GM20431 (cell line): Measurements from ENCODE around the gene ARSK.

Experiments
- in situ Hi-C: fragments of 300-500 bp; cut with MseI, MboI; formaldehyde crosslinking; loops from one replicate; pipeline ENCODE4 v1.15.0; 2020; ENCODE audit warnings: low sequenced_read_pairs; ENCODE audit not compliant: unreplicated experiment

The ARSK gene

DNA sequence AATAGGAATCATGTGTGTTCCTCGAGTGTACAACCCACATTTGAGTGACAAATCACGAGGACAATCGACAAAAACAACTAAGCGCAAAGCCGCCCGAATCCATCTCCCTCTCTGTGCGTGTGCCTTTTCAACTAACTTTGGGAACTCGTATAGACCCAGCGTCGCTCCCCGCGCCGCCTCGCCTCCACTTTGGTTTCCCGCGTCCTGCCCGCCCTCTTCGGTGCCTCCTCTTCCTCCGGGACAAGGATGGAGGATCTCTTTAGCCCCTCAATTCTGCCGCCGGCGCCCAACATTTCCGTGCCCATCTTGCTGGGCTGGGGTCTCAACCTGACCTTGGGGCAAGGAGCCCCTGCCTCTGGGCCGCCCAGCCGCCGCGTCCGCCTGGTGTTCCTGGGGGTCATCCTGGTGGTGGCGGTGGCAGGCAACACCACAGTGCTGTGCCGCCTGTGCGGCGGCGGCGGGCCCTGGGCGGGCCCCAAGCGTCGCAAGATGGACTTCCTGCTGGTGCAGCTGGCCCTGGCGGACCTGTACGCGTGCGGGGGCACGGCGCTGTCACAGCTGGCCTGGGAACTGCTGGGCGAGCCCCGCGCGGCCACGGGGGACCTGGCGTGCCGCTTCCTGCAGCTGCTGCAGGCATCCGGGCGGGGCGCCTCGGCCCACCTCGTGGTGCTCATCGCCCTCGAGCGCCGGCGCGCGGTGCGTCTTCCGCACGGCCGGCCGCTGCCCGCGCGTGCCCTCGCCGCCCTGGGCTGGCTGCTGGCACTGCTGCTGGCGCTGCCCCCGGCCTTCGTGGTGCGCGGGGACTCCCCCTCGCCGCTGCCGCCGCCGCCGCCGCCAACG, 65.3 kb downstream of the ARSK start, which contains the start of gene GPR150:
Gene GPR150, plus strand, starts transcription at position 58 of the 840 bp plus-strand sequence. Its CDS starts 189 bp downstream, at position 247.
- in situ Hi-C loops, result no loop called here

DNA sequence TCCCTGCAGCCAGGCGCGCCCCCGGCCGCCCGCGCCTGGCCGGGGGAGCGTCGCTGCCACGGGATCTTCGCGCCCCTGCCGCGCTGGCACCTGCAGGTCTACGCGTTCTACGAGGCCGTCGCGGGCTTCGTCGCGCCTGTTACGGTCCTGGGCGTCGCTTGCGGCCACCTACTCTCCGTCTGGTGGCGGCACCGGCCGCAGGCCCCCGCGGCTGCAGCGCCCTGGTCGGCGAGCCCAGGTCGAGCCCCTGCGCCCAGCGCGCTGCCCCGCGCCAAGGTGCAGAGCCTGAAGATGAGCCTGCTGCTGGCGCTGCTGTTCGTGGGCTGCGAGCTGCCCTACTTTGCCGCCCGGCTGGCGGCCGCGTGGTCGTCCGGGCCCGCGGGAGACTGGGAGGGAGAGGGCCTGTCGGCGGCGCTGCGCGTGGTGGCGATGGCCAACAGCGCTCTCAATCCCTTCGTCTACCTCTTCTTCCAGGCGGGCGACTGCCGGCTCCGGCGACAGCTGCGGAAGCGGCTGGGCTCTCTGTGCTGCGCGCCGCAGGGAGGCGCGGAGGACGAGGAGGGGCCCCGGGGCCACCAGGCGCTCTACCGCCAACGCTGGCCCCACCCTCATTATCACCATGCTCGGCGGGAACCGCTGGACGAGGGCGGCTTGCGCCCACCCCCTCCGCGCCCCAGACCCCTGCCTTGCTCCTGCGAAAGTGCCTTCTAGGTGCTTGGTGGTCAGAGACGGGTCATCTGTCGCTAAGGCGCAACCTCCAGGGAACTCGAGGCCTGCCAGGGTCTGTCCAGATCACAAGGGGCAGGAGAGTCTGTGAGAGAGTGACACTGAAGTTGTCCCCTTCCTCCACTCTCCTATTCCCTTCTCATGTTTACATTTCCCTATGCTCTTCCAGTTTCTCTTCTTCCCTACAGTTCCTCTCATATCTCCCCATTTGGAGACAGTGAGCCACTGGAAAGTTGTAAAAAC, 66.3 kb downstream of the ARSK start:
- in situ Hi-C loops, result no loop called here

DNA sequence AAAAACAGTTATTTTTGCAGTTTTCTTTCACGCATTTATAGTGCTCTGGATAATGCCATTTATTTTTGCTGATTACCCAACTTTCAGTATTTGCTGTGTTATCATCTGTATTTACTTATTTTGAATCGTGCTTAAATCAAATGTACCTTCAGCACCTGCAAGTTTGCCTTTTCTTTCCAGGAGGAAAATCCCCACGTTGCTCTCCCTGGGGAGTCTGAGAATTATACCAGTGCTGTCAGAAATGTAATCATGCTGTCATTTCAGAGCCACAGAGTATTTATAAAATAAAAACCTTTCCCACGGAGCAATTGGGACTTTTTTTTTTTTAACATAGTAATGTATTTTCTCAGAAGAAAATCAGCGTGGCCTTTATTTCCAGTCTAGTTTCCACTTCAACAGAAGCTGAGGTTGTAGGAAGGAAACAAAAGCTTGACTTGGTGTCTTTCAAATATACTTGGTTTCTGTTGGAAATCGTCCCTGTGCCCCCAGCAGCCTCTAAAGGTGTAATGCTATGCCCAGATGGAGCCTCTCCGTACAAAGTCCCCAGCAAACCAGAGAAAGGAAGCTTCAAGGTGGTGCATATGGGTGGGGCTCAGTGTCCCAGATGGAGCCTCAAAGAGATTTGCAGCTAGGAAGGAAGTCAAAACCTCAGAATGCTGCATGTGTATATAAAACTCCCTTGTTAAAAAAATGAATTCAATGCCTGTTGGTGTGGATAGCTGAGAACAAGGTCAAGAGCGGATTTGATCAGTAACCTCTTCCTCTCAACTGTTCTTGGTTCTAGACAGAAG, 67.1 kb downstream of the ARSK start:
- in situ Hi-C loops, result no loop called here

DNA sequence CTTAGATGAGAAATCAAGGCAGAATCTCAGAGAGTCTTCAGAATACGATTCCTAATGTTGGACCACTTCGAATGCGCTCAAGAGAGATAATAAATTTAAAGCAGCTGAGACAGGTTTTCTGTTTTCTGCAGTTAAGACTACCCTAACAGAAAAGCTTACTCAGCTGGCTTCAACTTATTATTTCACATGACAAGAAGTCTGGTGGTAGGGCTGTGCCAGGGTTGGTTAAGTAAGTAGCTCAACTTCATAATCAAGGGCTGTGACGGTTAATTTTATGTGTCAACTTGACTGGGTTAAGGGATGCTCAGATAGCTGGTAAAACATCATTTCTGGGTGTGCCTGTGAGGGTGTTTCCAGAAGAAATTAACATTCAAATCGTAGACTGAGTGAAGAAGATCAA, 68.8 kb downstream of the ARSK start:
- in situ Hi-C loops, result no loop called here

DNA sequence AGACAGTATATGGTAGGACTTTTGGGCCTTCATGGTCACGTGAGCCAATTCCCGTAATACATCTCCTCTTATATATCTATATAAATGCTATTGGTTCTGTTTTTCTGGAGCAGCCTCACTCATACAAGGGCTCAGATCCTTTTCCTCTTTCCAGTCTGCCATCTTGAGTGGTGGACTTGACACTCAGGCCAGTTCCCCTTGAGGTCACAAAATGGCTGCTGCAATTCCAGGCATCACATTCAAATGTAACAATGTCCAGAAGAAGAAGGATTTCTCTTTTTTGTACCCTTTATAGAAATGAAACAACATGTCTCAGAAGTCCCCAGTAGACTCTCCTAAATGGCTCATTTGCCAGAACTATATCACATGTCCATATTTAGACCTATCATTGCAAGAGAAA, 69.5 kb downstream of the ARSK start:
- in situ Hi-C loops, result no loop called here

DNA sequence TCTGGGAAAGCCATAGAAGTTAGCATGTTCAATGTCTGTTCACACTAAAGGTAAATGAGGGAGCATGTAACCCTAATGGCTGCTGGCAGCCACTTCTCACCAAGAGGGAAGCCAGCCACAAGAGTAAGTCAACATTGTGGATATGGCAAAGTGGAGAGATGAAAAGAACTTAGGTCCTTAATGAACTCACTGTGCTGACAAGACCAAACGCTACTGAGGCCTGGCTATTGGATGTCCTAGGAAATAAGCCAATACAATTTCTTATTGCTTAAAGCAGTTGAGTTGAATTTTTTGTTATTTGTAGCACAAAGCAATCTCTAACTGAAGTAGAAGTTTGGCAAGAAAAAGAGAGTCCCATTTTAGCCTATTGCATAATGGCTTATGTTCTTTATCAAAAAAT, 71.8 kb downstream of the ARSK start:
- in situ Hi-C loops, result loop anchor here (25.0 kb wide), 1 partner anchor 211 kb away; no protein-coding TSS in a partner anchor

DNA sequence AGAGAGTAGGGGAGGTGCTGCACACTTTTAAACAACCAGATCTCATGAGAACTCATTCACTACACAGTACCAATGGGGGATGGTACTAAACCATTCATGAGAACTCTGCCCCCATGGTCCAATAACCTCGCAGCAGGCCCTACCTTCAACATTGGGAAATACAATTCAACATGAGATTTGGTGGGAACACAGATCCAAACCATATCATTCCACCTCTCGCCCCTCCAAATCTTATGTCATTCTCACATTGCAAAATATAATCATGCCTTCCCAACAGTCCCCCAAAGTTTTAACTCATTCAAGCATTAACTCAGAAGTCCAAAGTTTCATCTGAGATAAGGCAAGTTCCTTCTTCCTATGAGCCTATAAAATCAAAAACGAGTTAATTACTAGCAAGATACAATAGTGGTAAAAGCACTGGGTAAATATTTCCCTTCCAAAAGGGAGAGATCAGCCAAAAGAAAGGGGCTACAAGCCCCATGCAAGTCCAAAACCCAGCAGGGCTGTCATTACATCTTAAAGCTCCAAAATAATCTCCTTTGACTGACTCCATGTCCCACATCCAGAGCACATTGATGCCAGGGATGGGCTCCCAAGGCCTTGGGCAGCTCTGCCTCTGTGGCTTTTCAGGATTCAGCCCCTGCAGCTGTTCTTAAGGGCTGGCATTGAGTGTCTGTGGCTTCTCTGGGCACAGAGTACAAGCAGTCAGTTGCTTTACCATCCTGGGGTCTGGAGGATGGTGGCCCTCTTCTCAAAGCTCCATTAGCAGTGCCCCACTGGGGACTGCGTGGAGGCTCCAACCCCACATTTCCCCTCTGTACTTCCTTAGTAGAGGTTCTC, 73.3 kb downstream of the ARSK start:
- in situ Hi-C loops, result loop anchor here (25.0 kb wide), 1 partner anchor 209 kb away; no protein-coding TSS in a partner anchor

DNA sequence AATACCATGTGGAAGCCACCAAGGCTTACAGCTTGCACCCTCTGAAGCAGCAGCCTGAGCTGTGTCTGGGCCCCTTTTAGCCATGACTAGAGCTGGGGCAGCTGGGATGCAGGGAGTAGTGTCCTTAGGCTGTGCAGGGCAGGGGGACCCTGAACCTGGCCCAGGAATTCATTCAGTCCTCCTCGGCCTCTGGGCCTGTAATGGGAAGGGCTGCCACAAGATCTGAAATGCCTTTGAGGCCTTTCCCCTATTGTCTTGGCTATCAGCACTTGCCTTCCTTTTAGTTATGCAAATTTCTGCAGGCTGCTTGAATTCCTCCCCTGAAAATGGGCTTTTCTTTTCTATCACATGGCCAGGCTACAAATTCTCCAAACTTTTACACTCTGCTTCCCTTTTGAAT, 74.0 kb downstream of the ARSK start:
- in situ Hi-C loops, result loop anchor here (25.0 kb wide), 1 partner anchor 208 kb away; no protein-coding TSS in a partner anchor

DNA sequence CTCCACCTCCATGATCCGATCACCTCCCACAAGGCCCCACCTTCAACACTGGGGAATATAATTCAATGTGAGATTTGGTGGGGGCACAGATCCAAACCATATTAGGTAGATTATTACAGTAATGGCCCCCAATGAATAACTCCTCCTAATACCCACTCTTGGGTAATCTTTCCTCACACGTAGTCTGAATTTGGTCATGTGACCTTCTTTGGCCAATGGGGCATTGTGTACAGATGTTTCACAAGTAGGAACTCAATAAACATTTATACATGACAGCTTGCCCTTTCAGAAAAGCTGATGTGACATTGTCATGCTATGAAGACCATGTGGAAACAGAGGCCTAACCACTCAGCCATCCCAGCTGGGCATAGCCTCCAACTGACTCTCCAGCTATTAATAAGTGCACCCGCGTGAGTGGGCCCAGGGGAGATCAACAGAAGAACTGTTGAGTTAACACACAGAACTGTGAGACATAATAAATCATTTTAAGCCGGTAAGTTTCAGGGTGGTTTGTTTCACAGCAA, 75.6 kb downstream of the ARSK start:
- in situ Hi-C loops, result loop anchor here (25.0 kb wide), 1 partner anchor 207 kb away; no protein-coding TSS in a partner anchor

DNA sequence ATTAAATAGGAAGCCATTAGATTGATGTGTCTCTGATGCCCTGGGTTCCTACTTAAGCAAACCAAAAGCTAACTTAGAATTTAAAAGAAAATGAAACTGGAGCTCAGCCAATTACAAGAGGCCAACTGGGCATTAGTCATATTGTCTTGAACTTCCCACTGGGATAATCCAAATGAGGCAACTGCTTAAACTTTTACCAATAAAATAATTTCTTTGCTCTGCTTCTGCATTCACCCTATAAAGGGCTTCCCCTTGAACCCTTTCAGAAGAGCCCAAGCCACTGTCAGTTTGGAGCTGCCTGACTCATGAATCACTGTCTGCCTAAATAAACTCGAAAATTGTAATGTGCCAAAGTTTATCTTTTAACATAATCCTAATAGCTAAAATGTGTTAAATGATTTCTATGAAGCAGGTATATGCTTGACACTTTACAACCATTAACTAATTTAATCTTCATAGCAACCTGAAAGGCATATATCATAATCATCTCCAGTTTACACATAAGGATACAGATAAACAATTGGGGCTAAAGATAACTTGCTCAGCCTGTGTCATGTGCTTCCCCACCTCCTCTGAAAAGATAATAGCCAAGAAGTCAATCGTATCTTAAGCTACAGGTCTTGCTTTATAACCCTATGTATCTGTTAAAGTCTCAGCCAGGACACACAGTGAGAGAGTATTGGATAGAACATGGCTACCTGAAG, 76.5 kb downstream of the ARSK start:
- in situ Hi-C loops, result loop anchor here (25.0 kb wide), 1 partner anchor 206 kb away; no protein-coding TSS in a partner anchor

DNA sequence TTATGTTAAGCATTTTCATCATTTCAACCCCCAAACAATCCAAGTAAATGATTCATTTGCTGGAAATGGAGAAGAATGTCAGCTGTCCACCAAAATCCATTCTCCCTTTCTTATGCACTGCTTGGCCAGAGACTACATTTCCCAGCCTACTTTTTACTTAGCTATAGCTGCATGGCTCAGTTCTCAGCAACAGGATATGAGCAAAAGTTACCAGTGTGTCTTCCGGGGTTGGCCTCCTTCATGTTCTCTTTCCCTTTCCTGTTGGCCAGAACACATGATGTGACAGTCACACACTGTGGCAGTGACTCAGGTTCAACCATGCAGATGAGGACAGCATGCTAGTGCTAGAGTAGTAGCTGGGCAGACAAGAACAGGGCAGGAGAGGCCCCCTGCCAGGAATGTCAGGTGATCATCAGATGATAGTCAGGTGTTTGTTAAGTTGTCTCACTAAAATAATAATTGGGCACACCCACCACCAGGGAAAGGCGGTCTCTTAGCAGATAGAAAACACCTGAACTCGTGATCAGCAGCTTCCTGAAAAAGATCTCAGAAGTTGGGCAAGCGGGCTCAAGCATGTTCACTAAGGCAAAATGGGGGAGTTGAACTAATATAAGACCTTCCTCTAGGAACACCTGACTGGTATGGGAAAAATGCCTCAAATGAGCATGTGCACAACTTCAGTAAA, 77.2 kb downstream of the ARSK start:
- in situ Hi-C loops, result loop anchor here (25.0 kb wide), 1 partner anchor 205 kb away; no protein-coding TSS in a partner anchor

DNA sequence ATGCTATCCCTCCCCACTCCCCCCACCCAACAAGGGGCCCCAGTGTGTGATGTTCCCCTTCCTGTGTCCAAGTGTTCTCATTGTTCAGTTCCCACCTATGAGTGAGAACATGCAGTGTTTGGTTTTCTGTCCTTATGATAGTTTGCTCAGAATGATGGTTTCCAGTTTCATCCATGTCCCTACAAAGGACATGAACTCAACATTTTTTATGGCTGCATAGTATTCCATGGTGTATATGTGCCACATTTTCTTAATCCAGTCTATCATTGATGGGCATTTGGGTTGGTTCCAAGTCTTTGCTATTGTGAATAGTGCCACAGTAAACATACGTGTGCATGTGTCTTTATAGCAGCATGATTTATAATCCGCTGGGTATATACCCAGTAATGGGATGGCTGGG, 78.0 kb downstream of the ARSK start:
- in situ Hi-C loops, result loop anchor here (25.0 kb wide), 1 partner anchor 204 kb away; no protein-coding TSS in a partner anchor

DNA sequence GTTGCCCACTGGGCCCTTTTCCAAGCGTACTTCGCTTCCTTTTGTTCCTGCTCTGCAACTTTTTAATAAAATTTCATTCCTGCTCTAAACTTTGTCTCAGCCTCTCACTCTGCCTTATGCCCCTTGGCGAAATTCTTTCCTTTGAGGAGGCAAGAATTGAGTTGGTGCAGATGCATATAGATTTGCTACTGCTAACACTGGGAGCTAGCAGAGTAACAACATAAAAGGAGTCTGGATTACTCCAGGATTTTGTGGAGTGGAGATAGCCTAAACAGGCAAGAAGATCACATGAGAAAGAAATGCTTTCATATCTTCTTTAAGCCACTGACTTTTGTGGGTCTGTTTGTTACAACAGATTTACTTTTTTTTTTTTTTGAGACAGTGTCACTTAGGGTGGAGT, 78.8 kb downstream of the ARSK start:
- in situ Hi-C loops, result loop anchor here (25.0 kb wide), 1 partner anchor 204 kb away; no protein-coding TSS in a partner anchor

DNA sequence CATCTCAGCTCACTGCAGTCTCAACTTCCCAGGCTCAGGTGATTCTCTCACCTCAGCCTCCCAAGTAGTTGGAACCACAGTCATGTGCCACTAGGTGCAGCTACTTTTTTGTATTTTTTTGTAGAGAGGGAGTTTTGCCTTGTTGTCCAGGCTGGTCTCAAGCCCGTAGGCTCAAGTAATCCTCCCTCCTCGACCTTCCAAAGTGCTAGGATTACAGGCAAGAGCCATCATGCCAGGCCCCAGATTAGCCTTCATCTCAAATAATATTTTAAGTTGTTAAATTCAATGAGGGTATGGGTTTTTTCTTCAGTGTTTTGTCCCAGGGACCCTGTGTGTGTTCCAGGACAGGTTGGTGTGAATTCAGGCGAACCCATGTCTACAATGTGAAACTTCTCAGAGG, 79.2 kb downstream of the ARSK start:
- in situ Hi-C loops, result loop anchor here (25.0 kb wide), 1 partner anchor 203 kb away; no protein-coding TSS in a partner anchor

DNA sequence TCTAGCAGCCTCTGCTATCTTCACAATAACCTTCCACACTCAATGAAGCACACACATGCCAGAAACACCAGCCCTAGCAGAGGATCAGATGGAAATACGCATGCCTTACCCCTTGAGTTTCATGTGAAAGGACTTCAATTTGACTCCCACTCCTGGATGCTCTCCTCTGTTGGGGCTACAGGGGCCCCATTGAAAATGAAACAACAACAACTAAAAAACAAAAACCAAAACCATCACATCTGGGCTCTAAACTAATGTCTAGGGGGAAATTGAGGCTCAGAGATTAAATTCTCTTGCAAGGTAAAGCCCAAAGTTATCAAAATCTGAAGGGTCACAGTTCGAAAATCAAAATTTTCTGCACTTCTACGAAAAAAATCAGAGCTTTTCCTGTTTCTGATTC, 83.7 kb downstream of the ARSK start:
- in situ Hi-C loops, result loop anchor here (25.0 kb wide), 1 partner anchor 199 kb away; no protein-coding TSS in a partner anchor

DNA sequence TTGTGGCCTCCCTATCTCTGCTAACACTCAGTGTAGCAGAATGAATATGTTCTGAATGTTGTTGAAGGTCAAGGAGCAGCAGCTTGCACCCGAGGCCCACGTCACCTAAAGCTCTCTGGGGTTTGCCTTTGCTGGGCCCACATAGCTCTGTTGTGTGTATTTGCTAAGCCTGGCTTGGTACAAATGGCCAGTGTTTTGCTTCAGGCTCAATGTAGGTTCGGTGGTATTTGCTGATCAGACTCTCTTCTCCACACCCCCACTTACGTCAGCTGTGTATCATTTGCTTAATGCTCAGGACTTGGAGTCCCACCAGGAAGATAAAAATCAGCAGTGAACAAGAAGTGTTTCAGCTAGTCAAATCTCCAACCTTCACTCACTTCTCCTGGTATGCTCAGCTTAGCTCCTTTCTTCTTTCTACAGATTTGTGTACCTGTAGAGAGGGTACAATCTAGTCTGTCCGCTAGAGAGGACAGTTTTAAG, 86.9 kb downstream of the ARSK start:
- in situ Hi-C loops, result loop anchor here (25.0 kb wide), 1 partner anchor 196 kb away; no protein-coding TSS in a partner anchor

DNA sequence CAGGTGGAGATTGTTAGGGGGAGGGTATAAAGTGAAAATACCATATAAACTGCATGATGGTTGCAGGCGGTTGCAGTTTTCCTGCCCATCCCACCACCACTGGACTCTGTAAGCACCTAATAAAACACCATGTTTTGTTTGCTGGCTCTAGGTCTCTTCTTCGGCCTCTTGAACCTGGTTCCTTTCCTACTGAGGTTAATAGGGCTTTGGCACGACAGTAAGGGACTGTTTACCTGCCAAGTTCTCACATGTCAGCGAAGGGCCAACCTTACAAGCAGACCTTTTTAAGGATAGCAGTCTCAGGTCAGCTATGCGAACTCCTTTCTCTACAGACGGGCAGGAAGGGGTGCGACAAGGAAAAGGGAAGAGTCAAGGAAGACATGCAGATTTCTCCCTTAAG, 88.3 kb downstream of the ARSK start:
- in situ Hi-C loops, result loop anchor here (25.0 kb wide), 1 partner anchor 194 kb away; no protein-coding TSS in a partner anchor
